Activated T-cell treated with anti-CD3 and anti-CD28 coated beads for 1 hour (primary cell): ENCODE measurements around the gene ATP8A1.
A peak's percentile ranks its signal among the peaks of the same experiment; 100 is the strongest.

ENCODE experiments used
- DNase-seq: peaks from one replicate; pipeline ENCODE4 v3.0.0-alpha.2; 2020; ENCODE audit warnings: low read depth

The ATP8A1 gene

GRCh38 chr4:42649870-42650269, 7.0 kb downstream of the ATP8A1 start:
- DNase-seq = no peak

GRCh38 chr4:42646999-42647541, 9.8 kb downstream of the ATP8A1 start:
- no peak for DNase-seq

GRCh38 chr4:42646013-42646784, 10.7 kb downstream of the ATP8A1 start:
- DNase-seq = no peak

GRCh38 chr4:42644897-42645296, 12.0 kb downstream of the ATP8A1 start:
- no peak for DNase-seq

GRCh38 chr4:42643685-42644084, 13.2 kb downstream of the ATP8A1 start:
- no peak for DNase-seq

- no peak for DNase-seq
Measured at GRCh38 chr4:42642845-42643615, 13.9 kb downstream of the ATP8A1 start.

GRCh38 chr4:42642101-42642797, 14.7 kb downstream of the ATP8A1 start:
- no peak for DNase-seq

GRCh38 chr4:42641656-42642055, 15.2 kb downstream of the ATP8A1 start:
- no peak for DNase-seq

- DNase-seq = no peak
Measured at GRCh38 chr4:42641161-42641560, 15.7 kb downstream of the ATP8A1 start.

- no peak for DNase-seq
Measured at GRCh38 chr4:42640613-42641012, 16.3 kb downstream of the ATP8A1 start.

- DNase-seq = no peak
Measured at GRCh38 chr4:42638993-42639392, 17.9 kb downstream of the ATP8A1 start.

GRCh38 chr4:42638321-42638720, 18.6 kb downstream of the ATP8A1 start:
- DNase-seq = no peak

- no peak for DNase-seq
Measured at GRCh38 chr4:42637867-42638266, 19.0 kb downstream of the ATP8A1 start.

- DNase-seq = no peak
Measured at GRCh38 chr4:42637104-42637503, 19.8 kb downstream of the ATP8A1 start.

- DNase-seq = no peak
Measured at GRCh38 chr4:42636645-42636949, 20.3 kb downstream of the ATP8A1 start.

GRCh38 chr4:42633605-42634388, 23.1 kb downstream of the ATP8A1 start:
- DNase-seq = no peak

GRCh38 chr4:42632653-42633382, 24.1 kb downstream of the ATP8A1 start:
- DNase-seq = no peak

- no peak for DNase-seq
Measured at GRCh38 chr4:42630908-42631307, 26.0 kb downstream of the ATP8A1 start.

GRCh38 chr4:42628740-42629139, 28.2 kb downstream of the ATP8A1 start:
- no peak for DNase-seq

- peak; percentile 14 for DNase-seq
Measured at GRCh38 chr4:42627885-42628646, 28.8 kb downstream of the ATP8A1 start.
